HG02840 (cell line): ENCODE results near the gene LRRC32.

Source experiments
- ATAC-seq: cut with Tn5 transposase; IDR thresholded peaks from one replicate; pipeline ENCODE4 v1.9.1; 2021; ENCODE audit warnings: mild to moderate bottlenecking, moderate library complexity, moderate number of reproducible peaks; ENCODE audit not compliant: unreplicated experiment, low FRiP score

LRRC32 gene

GRCh38 chr11:76665921-76666351 lies 4.6 kb downstream of the LRRC32 start:
- no peak for ATAC-seq

- ATAC-seq, result no peak
These were observed 5.4 kb downstream of the LRRC32 start for GRCh38 chr11:76665172-76665571.

- ATAC-seq, result no peak
These were observed 5.9 kb downstream of the LRRC32 start for GRCh38 chr11:76664578-76665061.

GRCh38 chr11:76663912-76664440 lies 6.6 kb downstream of the LRRC32 start:
- ATAC-seq, result no peak

GRCh38 chr11:76663486-76663810 lies 7.1 kb downstream of the LRRC32 start:
- no peak for ATAC-seq

- ATAC-seq, result no peak
These were observed 7.7 kb downstream of the LRRC32 start for GRCh38 chr11:76662656-76663485.

- ATAC-seq, result no peak
These were observed 8.6 kb downstream of the LRRC32 start for GRCh38 chr11:76661834-76662434.

- no peak for ATAC-seq
These were observed 9.2 kb downstream of the LRRC32 start for GRCh38 chr11:76661306-76661751.

GRCh38 chr11:76660533-76661305 lies 9.8 kb downstream of the LRRC32 start:
- ATAC-seq, result no peak

GRCh38 chr11:76659672-76660532 lies 10.6 kb downstream of the LRRC32 start:
- ATAC-seq, result no peak

- ATAC-seq, result no peak
These were observed 11.6 kb downstream of the LRRC32 start for GRCh38 chr11:76658651-76659650.

- ATAC-seq, result no peak
These were observed 12.3 kb downstream of the LRRC32 start for GRCh38 chr11:76658231-76658630.

GRCh38 chr11:76657187-76658170 lies 13.1 kb downstream of the LRRC32 start:
- no peak for ATAC-seq

- no peak for ATAC-seq
These were observed 13.9 kb downstream of the LRRC32 start for GRCh38 chr11:76656571-76657081.

- no peak for ATAC-seq
These were observed 14.5 kb downstream of the LRRC32 start for GRCh38 chr11:76656050-76656531.

- no peak for ATAC-seq
These were observed 15.0 kb downstream of the LRRC32 start for GRCh38 chr11:76655501-76656049.

- no peak for ATAC-seq
These were observed 15.6 kb downstream of the LRRC32 start for GRCh38 chr11:76654980-76655379.
